Gastroesophageal sphincter (tissue), 4 donors: ENCODE results near the gene CENPX. TPM values are rescaled to one million over a fixed set of nuclear protein-coding genes. Genes with fewer than 3 reads are reported as not detected.

Experiments used
- ATAC-seq: fragments of 150-250 bp; one replicate; pipeline ENCODE4 v1.9.1; 2016; ENCODE audit warnings: mild to moderate bottlenecking, moderate library complexity
- H3K27ac ChIP-seq, 4 donors: fragments of 200-600 bp; sonication (generic) in 3 of 4; 1 replicate in 3 of 4; 2 replicates in 1 of 4; pipeline ENCODE4 v1.5.1; 2016 to 2019
- H3K27me3 ChIP-seq: fragments of 200-600 bp; sonication (generic); one replicate; pipeline ENCODE4 v1.5.1; 2019
- H3K36me3 ChIP-seq, 2 donors: fragments of 200-600 bp; sonication (generic); one replicate each; pipeline ENCODE4 v1.5.1; 2019; ENCODE audit warnings: control low read depth in 1 of 2
- H3K4me1 ChIP-seq, 3 donors: fragments of 200-600 bp; sonication (generic); 1 replicate in 2 of 3; 2 replicates in 1 of 3; pipeline ENCODE4 v1.5.1; 2016 to 2019; ENCODE audit warnings: control low read depth in 2 of 3
- H3K4me3 ChIP-seq, 2 donors: fragments of 200-600 bp; sonication (generic); one replicate each; pipeline ENCODE4 v1.5.1; 2019; ENCODE audit warnings: mild to moderate bottlenecking in 1 of 2, moderate library complexity in 1 of 2
- H3K9me3 ChIP-seq, 3 donors: fragments of 200-600 bp; sonication (generic); one replicate each; pipeline ENCODE4 v1.5.1; 2017 to 2019; ENCODE audit warnings: control low read depth in 2 of 3
- CTCF ChIP-seq, 4 experiments: fragments of 200-600 bp in 2 of 4; fragments of 450-650 bp in 2 of 4; sonication (generic) in 1 of 4; IDR thresholded peaks; one replicate each; pipeline ENCODE4 v1.5.1; 2017 to 2019; ENCODE audit warnings: antibody characterized with exemption in 4 of 4, mild to moderate bottlenecking in 2 of 4, moderate library complexity in 2 of 4
- EP300 ChIP-seq: sonication (generic); formaldehyde crosslinking; IDR thresholded peaks from one replicate; pipeline ENCODE4 v1.6.1; 2017; ENCODE audit warnings: antibody characterized with exemption, mild to moderate bottlenecking
- POLR2A ChIP-seq, 2 donors: fragments of 450-650 bp; IDR thresholded peaks; one replicate each; pipeline ENCODE4 v1.6.1; 2017; ENCODE audit warnings: antibody characterized with exemption in 2 of 2, mild to moderate bottlenecking in 2 of 2, moderate library complexity in 1 of 2
- POLR2AphosphoS5 ChIP-seq: sonication (generic); formaldehyde crosslinking; IDR thresholded peaks from one replicate; pipeline ENCODE4 v1.6.1; 2017; ENCODE audit warnings: antibody characterized with exemption
- WGBS, 2 donors: methylation state at CpG; one replicate each; pipeline ENCODE4 v1.1.5; 2018; ENCODE audit warnings: low coverage in 1 of 2; 5-methylcytosine and 5-hydroxymethylcytosine counted together
- total RNA-seq, 4 donors: library from RNA; depleted of rRNA; stranded (reverse); fragments of >200 nt; gene quantifications; one replicate each; pipeline ENCODE4 v1.1.0, GENCODE V29; 2016

CENPX gene
- total RNA-seq, 4 donors from 2014 or later, result 65.3 to 110 (median 78.8) TPM

DNA sequence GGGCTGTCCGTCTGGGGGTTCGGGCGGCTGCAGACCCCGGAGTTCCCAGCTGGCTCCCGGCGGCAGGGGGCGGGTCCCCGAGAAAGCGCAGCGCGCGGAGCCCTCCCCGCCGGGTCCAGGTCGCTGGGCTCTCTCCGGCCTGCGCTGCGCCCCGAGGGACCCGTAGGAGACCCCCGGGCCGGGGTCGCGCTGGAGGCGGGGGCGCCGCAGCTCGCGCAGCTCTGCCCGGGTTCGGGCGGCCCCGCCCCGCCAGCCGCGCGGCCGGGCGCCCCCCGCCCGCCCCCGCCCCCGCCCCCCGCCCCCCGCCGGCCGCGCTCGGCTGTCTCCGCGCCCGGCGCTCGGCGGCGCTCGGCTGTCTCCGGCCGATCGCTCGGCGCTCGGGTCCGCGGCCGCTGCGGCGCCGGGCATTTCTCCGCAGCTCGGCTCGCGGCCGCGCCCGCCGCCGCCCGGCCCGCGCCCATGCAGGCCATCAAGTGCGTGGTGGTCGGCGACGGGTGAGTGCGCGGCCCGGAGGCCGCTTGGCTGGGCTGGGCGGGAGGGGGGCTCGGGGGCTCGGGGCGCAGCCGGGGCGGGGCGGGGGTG is 8.7 kb upstream of the CENPX start, which contains the start of gene RAC3:
TSS of gene RAC3 (plus strand) at position 376 of the 582 bp plus-strand sequence. CDS start at position 460, 84 bp downstream.
- H3K9me3 ChIP-seq, result no peaks in the 10 kb centered on the region
- H3K4me1 ChIP-seq, result peaks cover 0 to 38% (median 20%) of the 10 kb centered on the region in 3 donors
- no peak for TF ChIP-seq POLR2A (IDR thresholded peaks at IDR 0.05)
- no peak for TF ChIP-seq EP300
- TF ChIP-seq CTCF (IDR thresholded peaks at IDR 0.05), result no peak
- TF ChIP-seq POLR2AphosphoS5, result no peak
- H3K27me3 ChIP-seq, result peaks cover 8% of the 10 kb centered on the region
- ATAC-seq, result peak; percentile 5
- peak within 1 kb of the TSS in 3 of 4 donors; percentile 38 to 58 (median 58) for H3K27ac ChIP-seq
- peak within 1 kb of the TSS; percentile 28 to 56 for H3K4me3 ChIP-seq
- H3K36me3 ChIP-seq, result peaks cover 0 to 48% of the 10 kb centered on the region in 2 donors
- no CpG with 5 or more reads among the region's 96 CpGs for WGBS, 2 donors

DNA sequence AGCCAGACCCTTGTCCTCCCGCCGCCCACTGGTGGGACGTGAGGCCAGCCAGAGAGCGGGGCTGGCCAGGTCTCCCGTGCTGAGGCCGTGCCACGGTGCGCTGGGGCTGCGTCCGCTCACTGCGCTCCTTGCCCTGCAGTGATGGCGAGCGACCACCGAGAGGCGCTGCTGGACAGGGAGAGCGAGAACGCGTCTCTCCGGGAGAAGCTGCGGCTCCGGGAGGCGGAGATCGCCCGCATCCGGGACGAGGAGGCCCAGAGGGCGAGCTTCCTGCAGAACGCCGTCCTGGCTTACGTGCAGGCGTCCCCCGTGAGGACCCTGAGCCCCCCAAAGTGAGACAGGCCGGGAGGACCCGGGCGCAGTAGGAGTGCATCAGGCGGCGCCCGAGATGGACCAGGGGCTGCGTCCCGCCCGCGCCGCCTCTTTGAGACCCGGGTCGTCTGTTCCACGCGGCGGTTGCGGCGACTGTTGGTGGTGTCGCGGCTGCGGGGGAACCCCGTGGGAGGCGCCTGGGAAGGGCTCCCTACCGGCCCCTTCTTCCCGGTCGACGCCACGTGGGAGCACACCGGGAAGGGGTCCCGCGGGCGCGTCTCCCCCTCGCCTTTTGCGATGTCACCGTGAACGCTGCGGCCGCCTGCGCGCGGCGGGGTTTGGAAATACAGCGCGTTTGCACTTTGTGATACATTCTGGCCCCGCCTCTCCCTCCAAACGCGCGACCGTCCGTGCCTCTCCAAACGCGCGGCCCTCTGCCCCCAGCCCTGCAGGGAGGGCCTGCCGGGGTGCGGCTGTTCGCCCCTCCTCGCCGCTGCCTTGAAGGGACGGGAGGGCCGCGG is 8.0 kb upstream of the CENPX start:
- WGBS, 2 donors, result 0% methylated on average over 4 of the region's 94 CpGs; no CpG with 5 or more reads in 1 of the 2 donors
- Histone ChIP-seq H3K27me3 (peaks cover 8% of the 10 kb centered on the region), H3K4me1 (peaks cover 0 to 31% (median 16%) of the 10 kb centered on the region in 3 donors), H3K36me3 (peaks cover 0 to 46% of the 10 kb centered on the region in 2 donors), H3K4me3 (peak overlapping the region; percentile 28 to 56), H3K9me3 (no peaks in the 10 kb centered on the region), H3K27ac (peak overlapping the region in 3 of 4 donors; percentile 38 to 58 (median 58))
- TF ChIP-seq EP300, result no peak
- no peak for TF ChIP-seq POLR2A (IDR thresholded peaks at IDR 0.05)
- peak in 3 of 4 experiments; percentile 95 to 97 (median 97) for TF ChIP-seq CTCF (IDR thresholded peaks at IDR 0.05)
- peak; percentile 84 for ATAC-seq

DNA sequence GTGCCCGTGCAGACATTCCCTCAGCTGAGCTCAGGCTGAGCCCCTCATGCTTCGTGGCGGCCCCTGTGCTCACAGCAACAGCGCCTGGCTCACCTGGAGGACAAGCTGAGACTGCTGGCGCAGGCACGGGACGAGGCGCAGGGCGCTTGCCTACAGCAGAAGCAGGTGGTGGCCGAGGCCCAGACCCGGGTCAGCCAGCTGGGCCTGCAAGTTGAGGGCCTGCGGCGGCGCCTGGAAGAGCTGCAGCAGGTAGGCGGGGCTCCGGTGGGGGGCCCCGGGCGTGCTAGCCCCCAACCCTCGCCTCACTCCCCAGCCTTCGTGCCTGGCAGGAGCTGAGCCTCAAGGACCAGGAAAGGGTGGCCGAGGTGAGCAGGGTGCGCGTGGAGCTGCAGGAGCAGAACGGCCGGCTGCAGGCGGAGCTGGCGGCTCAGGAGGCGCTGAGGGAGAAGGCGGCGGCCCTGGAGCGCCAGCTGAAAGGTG is 7.4 kb upstream of the CENPX start:
- H3K4me3 ChIP-seq, result peak overlapping the region in 1 of 2 donors; percentile 56
- H3K4me1 ChIP-seq, result peaks cover 0 to 26% (median 16%) of the 10 kb centered on the region in 3 donors

DNA sequence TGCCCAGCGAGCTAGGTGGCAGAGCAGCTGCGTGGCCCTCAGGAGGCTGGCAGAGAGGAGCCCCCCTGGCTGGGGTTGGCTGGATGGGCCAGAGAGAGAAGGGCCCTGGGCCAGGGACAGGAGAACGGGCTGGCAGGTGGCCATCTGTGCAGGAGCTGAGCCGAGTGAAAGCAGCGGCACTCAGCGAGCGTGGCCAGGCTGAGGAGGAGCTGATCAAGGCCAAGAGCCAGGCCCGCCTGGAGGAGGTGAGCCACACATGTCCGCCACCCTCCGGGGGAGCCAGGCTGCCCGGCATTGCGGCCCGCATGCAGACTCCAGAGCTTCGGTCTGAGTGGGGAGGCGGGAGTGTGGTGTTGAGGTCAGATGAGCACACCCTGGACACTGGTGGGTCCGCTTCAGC is 6.7 kb upstream of the CENPX start:
- Histone ChIP-seq H3K27ac (no peak overlapping the region), H3K9me3 (no peaks in the 10 kb centered on the region), H3K4me1 (peaks cover 0 to 31% (median 16%) of the 10 kb centered on the region in 3 donors), H3K4me3 (no peak overlapping the region), H3K36me3 (peaks cover 0 to 35% of the 10 kb centered on the region in 2 donors), H3K27me3 (peaks cover 8% of the 10 kb centered on the region)
- no peak for TF ChIP-seq EP300
- TF ChIP-seq CTCF (IDR thresholded peaks at IDR 0.05), result no peak
- TF ChIP-seq POLR2A (IDR thresholded peaks at IDR 0.05), result no peak
- TF ChIP-seq POLR2AphosphoS5, result no peak
- WGBS, 2 donors, result 90% methylated on average over 2 of the region's 16 CpGs; no CpG with 5 or more reads in 1 of the 2 donors
- ATAC-seq, result no peak

More for the DNA sequence above, 7.4 kb upstream of the CENPX start:
- peaks cover 0 to 40% of the 10 kb centered on the region in 2 donors for H3K36me3 ChIP-seq
- no peaks in the 10 kb centered on the region for H3K9me3 ChIP-seq
- TF ChIP-seq POLR2AphosphoS5 (no peak), EP300 (no peak), CTCF (IDR thresholded peaks at IDR 0.05) (no peak), POLR2A (IDR thresholded peaks at IDR 0.05) (no peak)
- 67% methylated on average over 1 of the region's 31 CpGs; no CpG with 5 or more reads in 1 of the 2 donors for WGBS, 2 donors
- ATAC-seq, result peak; percentile 1
- peak overlapping the region in 2 of 4 donors; percentile 58 for H3K27ac ChIP-seq
- peaks cover 8% of the 10 kb centered on the region for H3K27me3 ChIP-seq
